Measurements from ENCODE around the gene NCAPD3.
"Not testable (repeated sequence)": the region's sequence is repeated elsewhere in the genome, so short reads cannot be mapped to it uniquely, and the experiment has no call there.

NCAPD3 gene

GRCh38 chr11:134120143-134120850 lies 103.5 kb downstream of the NCAPD3 start:
- H3K4me3 ChIP-seq (ENCODE audit: insufficient read depth, low read depth, low read length, poor library complexity, severe bottlenecking): no peak overlapping the region
- no peaks in the 10 kb centered on the region for H3K36me3 ChIP-seq (ENCODE audit: control insufficient read depth, insufficient read depth, low read length)
- H3K9me3 ChIP-seq (ENCODE audit: control insufficient read depth, low read length): no peaks in the 10 kb centered on the region
- DNase-seq: no peak
- no peak overlapping the region for H3K27ac ChIP-seq (ENCODE audit: insufficient read depth, low read length, poor library complexity, severe bottlenecking)
- H3K4me1 ChIP-seq (ENCODE audit: control insufficient read depth, insufficient read depth, low read length, poor library complexity, severe bottlenecking): no peaks in the 10 kb centered on the region
- no peaks in the 10 kb centered on the region for H3K27me3 ChIP-seq (replicated peaks; ENCODE audit: control insufficient read depth, insufficient read depth, low read length, poor library complexity, severe bottlenecking)

GRCh38 chr11:134119094-134119493 lies 104.7 kb downstream of the NCAPD3 start:
- no peaks in the 10 kb centered on the region for H3K4me1 ChIP-seq (ENCODE audit: control insufficient read depth, insufficient read depth, low read length, poor library complexity, severe bottlenecking)
- H3K27ac ChIP-seq (ENCODE audit: insufficient read depth, low read length, poor library complexity, severe bottlenecking): no peak overlapping the region
- H3K4me3 ChIP-seq (ENCODE audit: insufficient read depth, low read depth, low read length, poor library complexity, severe bottlenecking): no peak overlapping the region
- no peaks in the 10 kb centered on the region for H3K27me3 ChIP-seq (replicated peaks; ENCODE audit: control insufficient read depth, insufficient read depth, low read length, poor library complexity, severe bottlenecking)
- no peaks in the 10 kb centered on the region for H3K36me3 ChIP-seq (ENCODE audit: control insufficient read depth, insufficient read depth, low read length)
- H3K9me3 ChIP-seq (ENCODE audit: control insufficient read depth, low read length): no peaks in the 10 kb centered on the region
- no peak for DNase-seq

- no peak for DNase-seq
- no peak overlapping the region for H3K4me3 ChIP-seq (ENCODE audit: insufficient read depth, low read depth, low read length, poor library complexity, severe bottlenecking)
- H3K36me3 ChIP-seq (ENCODE audit: control insufficient read depth, insufficient read depth, low read length): no peaks in the 10 kb centered on the region
- no peak overlapping the region for H3K27ac ChIP-seq (ENCODE audit: insufficient read depth, low read length, poor library complexity, severe bottlenecking)
- H3K4me1 ChIP-seq (ENCODE audit: control insufficient read depth, insufficient read depth, low read length, poor library complexity, severe bottlenecking): no peaks in the 10 kb centered on the region
- H3K27me3 ChIP-seq (replicated peaks; ENCODE audit: control insufficient read depth, insufficient read depth, low read length, poor library complexity, severe bottlenecking): no peaks in the 10 kb centered on the region
- H3K9me3 ChIP-seq (ENCODE audit: control insufficient read depth, low read length): no peaks in the 10 kb centered on the region
These were observed 105.8 kb downstream of the NCAPD3 start for GRCh38 chr11:134118006-134118405.

- no peak for DNase-seq
- Histone ChIP-seq H3K9me3 (ENCODE audit: control insufficient read depth, low read length) (no peaks in the 10 kb centered on the region), H3K36me3 (ENCODE audit: control insufficient read depth, insufficient read depth, low read length) (no peaks in the 10 kb centered on the region)
These were observed 107.6 kb downstream of the NCAPD3 start for GRCh38 chr11:134116210-134116609.

GRCh38 chr11:134113787-134114186 lies 110.0 kb downstream of the NCAPD3 start:
- not testable (repeated sequence) for H3K9me3 ChIP-seq (ENCODE audit: control insufficient read depth, low read length); H3K4me1 ChIP-seq (ENCODE audit: control insufficient read depth, insufficient read depth, low read length, poor library complexity, severe bottlenecking); DNase-seq; H3K4me3 ChIP-seq (ENCODE audit: insufficient read depth, low read depth, low read length, poor library complexity, severe bottlenecking); H3K27ac ChIP-seq (ENCODE audit: insufficient read depth, low read length, poor library complexity, severe bottlenecking); H3K27me3 ChIP-seq (replicated peaks; ENCODE audit: control insufficient read depth, insufficient read depth, low read length, poor library complexity, severe bottlenecking); H3K36me3 ChIP-seq (ENCODE audit: control insufficient read depth, insufficient read depth, low read length)

More at GRCh38 chr11:134116210-134116609, 107.6 kb downstream of the NCAPD3 start:
- Histone ChIP-seq H3K27me3 (replicated peaks; ENCODE audit: control insufficient read depth, insufficient read depth, low read length, poor library complexity, severe bottlenecking) (no peaks in the 10 kb centered on the region), H3K4me1 (ENCODE audit: control insufficient read depth, insufficient read depth, low read length, poor library complexity, severe bottlenecking) (no peaks in the 10 kb centered on the region), H3K4me3 (ENCODE audit: insufficient read depth, low read depth, low read length, poor library complexity, severe bottlenecking) (no peak overlapping the region), H3K27ac (ENCODE audit: insufficient read depth, low read length, poor library complexity, severe bottlenecking) (no peak overlapping the region)

- no peaks in the 10 kb centered on the region for H3K4me1 ChIP-seq (ENCODE audit: control insufficient read depth, insufficient read depth, low read length, poor library complexity, severe bottlenecking)
These were observed 113.4 kb downstream of the NCAPD3 start for GRCh38 chr11:134110252-134110815.

More at GRCh38 chr11:134110252-134110815, 113.4 kb downstream of the NCAPD3 start:
- H3K9me3 ChIP-seq (ENCODE audit: control insufficient read depth, low read length): peaks cover 3% of the 10 kb centered on the region
- H3K4me3 ChIP-seq (ENCODE audit: insufficient read depth, low read depth, low read length, poor library complexity, severe bottlenecking): no peak overlapping the region
- no peak overlapping the region for H3K27ac ChIP-seq (ENCODE audit: insufficient read depth, low read length, poor library complexity, severe bottlenecking)
- DNase-seq: no peak
- H3K27me3 ChIP-seq (replicated peaks; ENCODE audit: control insufficient read depth, insufficient read depth, low read length, poor library complexity, severe bottlenecking): no peaks in the 10 kb centered on the region
- H3K36me3 ChIP-seq (ENCODE audit: control insufficient read depth, insufficient read depth, low read length): no peaks in the 10 kb centered on the region
